Naive thymus-derived CD4-positive, alpha-beta T cell (primary cell): ENCODE measurements around the gene DGCR6. TPM values are rescaled to one million over a fixed set of nuclear protein-coding genes. Genes with fewer than 3 reads are reported as not detected.
A peak's percentile ranks its signal among the peaks of the same experiment; 100 is the strongest.
"Not testable (repeated sequence)": the region's sequence is repeated elsewhere in the genome, so short reads cannot be mapped to it uniquely, and the experiment has no call there.

ENCODE experiments used
- ATAC-seq: fragments of 150-1000 bp; cut with Tn5 transposase; 2 replicates; pipeline ENCODE4 v1.10.0; 2021; ENCODE audit warnings: mild to moderate bottlenecking, moderate library complexity
- CTCF ChIA-PET: fragments of 350-600 bp; sonication (Branson Sonifier 250); formaldehyde crosslinking; loops from one replicate; lab custom pipeline; 2021; ENCODE audit warnings: antibody characterized with exemption; lab: Charles Lee
- POLR2A ChIA-PET: fragments of 350-600 bp; sonication (Branson Sonifier 250); formaldehyde crosslinking; loops from one replicate; lab custom pipeline; 2021; ENCODE audit warnings: antibody characterized with exemption, inconsistent platforms; lab: Charles Lee
- DNase-seq, 9 donors: peaks; one replicate each; pipeline versions ENCODE4 v3.0.0 to v3.0.0-alpha.2; 2020 to 2022; ENCODE audit warnings: mixed read lengths in 1 of 9
- H3K27ac ChIP-seq: one replicate; pipeline ENCODE4 v1.7.0; 2013; ENCODE audit warnings: mild to moderate bottlenecking, low read depth, low read length, moderate library complexity
- H3K27me3 ChIP-seq, 2 donors: one replicate each; pipeline ENCODE4 v1.7.0; 2013; ENCODE audit warnings: low read length in 2 of 2, mild to moderate bottlenecking in 2 of 2, moderate library complexity in 2 of 2; ENCODE audit not compliant: control insufficient read depth in 2 of 2, insufficient read depth in 2 of 2
- H3K36me3 ChIP-seq, 3 experiments: 1 replicate in 2 of 3; 2 replicates in 1 of 3; pipeline ENCODE4 v1.7.0; 2013; ENCODE audit warnings: low read length in 3 of 3, mild to moderate bottlenecking in 3 of 3, moderate library complexity in 1 of 3; ENCODE audit not compliant: insufficient read depth in 3 of 3, control insufficient read depth in 2 of 3
- H3K4me1 ChIP-seq, 2 donors: one replicate each; pipeline ENCODE4 v1.7.0; 2013; ENCODE audit warnings: low read length in 2 of 2, mild to moderate bottlenecking in 2 of 2, moderate library complexity in 1 of 2; ENCODE audit not compliant: control insufficient read depth in 2 of 2, insufficient read depth in 2 of 2
- H3K4me3 ChIP-seq: 2 replicates; pipeline ENCODE4 v1.7.0; 2013; ENCODE audit warnings: mild to moderate bottlenecking, low read length
- H3K9me3 ChIP-seq, 3 experiments: 1 replicate in 2 of 3; 2 replicates in 1 of 3; pipeline ENCODE4 v1.7.0; 2013; ENCODE audit warnings: low read length in 3 of 3; ENCODE audit not compliant: control insufficient read depth in 2 of 3
- H3K27ac Mint-ChIP-seq, 9 donors: one replicate each; pipeline ENCODE4 v1.8.0; 2020 to 2022; ENCODE audit warnings: mixed read lengths in 9 of 9, mild to moderate bottlenecking in 8 of 9, moderate library complexity in 5 of 9, inconsistent platforms in 2 of 9
- H3K27me3 Mint-ChIP-seq, 5 donors: one replicate each; pipeline ENCODE4 v1.8.0; 2021 to 2022; ENCODE audit warnings: mixed read lengths in 5 of 5, mild to moderate bottlenecking in 1 of 5
- H3K36me3 Mint-ChIP-seq, 5 donors: one replicate each; pipeline ENCODE4 v1.8.0; 2020 to 2022; ENCODE audit warnings: mixed read lengths in 5 of 5, mild to moderate bottlenecking in 3 of 5, inconsistent platforms in 1 of 5
- H3K4me1 Mint-ChIP-seq, 7 donors: one replicate each; pipeline ENCODE4 v1.8.0; 2020 to 2022; ENCODE audit warnings: mixed read lengths in 7 of 7, mild to moderate bottlenecking in 3 of 7, inconsistent platforms in 1 of 7
- H3K4me3 Mint-ChIP-seq, 10 donors: one replicate each; pipeline ENCODE4 v1.8.0; 2020 to 2022; ENCODE audit warnings: mild to moderate bottlenecking in 10 of 10, mixed read lengths in 10 of 10, moderate library complexity in 6 of 10, inconsistent platforms in 2 of 10
- H3K9me3 Mint-ChIP-seq, 11 donors: one replicate each; pipeline ENCODE4 v1.8.0; 2020 to 2022; ENCODE audit warnings: mixed read lengths in 11 of 11, mild to moderate bottlenecking in 4 of 11, inconsistent platforms in 1 of 11, moderate library complexity in 1 of 11
- intact Hi-C, 2 donors: fragments of 100-400 bp; cut with micrococcal nuclease; formaldehyde crosslinking; loops; one replicate each; pipeline ENCODE4 v1.15.1; 2023
- polyA plus RNA-seq, 2 donors: library from polyadenylated mRNA; unstranded; fragments of 300-500 nt; fragmentation: Illumina TruSeq; gene quantifications; one replicate each; pipeline ENCODE4 v1.2.3, GENCODE V29; 2021
- total RNA-seq, 6 experiments: library from RNA in 5 of 6; stranded (reverse) in 5 of 6; gene quantifications; 1 replicate in 5 of 6; 2 replicates in 1 of 6; pipeline ENCODE4 v1.2.3 and lab custom pipeline; 2021 to 2026

DGCR6 gene
- total and polyA plus RNA-seq, 7 experiments from 2014 or later, result 0.37 to 16.2 (median 6.0) TPM

- Histone ChIP-seq H3K9me3 (no peaks in the 10 kb centered on the region), H3K27me3 (no peaks in the 10 kb centered on the region), H3K4me1 (no peaks in the 10 kb centered on the region), H3K4me3 (no peak overlapping the region), H3K36me3 (no peaks in the 10 kb centered on the region), H3K27ac (no peak overlapping the region)
- ChIA-PET CTCF (no interaction called here), POLR2A (no interaction called here)
- Mint-ChIP-seq H3K27me3 (peaks cover 0 to 5% (median 0%) of the 10 kb centered on the region in 5 donors), H3K4me1 (peaks cover 0 to 3% (median 0%) of the 10 kb centered on the region in 7 donors), H3K9me3 (no peaks in the 10 kb centered on the region), H3K4me3 (no peak overlapping the region), H3K27ac (no peak overlapping the region), H3K36me3 (no peaks in the 10 kb centered on the region)
- no peak for DNase-seq
- ATAC-seq, result no peak
- intact Hi-C loops, result loop anchor here in 1 of 2 donors (10.0 kb wide), 1 partner anchor 519 kb away; the partner anchor contains the start of genes CDC45 and UFD1
Measured at GRCh38 chr22:18955696-18956095, 49.6 kb downstream of the DGCR6 start.

DNA sequence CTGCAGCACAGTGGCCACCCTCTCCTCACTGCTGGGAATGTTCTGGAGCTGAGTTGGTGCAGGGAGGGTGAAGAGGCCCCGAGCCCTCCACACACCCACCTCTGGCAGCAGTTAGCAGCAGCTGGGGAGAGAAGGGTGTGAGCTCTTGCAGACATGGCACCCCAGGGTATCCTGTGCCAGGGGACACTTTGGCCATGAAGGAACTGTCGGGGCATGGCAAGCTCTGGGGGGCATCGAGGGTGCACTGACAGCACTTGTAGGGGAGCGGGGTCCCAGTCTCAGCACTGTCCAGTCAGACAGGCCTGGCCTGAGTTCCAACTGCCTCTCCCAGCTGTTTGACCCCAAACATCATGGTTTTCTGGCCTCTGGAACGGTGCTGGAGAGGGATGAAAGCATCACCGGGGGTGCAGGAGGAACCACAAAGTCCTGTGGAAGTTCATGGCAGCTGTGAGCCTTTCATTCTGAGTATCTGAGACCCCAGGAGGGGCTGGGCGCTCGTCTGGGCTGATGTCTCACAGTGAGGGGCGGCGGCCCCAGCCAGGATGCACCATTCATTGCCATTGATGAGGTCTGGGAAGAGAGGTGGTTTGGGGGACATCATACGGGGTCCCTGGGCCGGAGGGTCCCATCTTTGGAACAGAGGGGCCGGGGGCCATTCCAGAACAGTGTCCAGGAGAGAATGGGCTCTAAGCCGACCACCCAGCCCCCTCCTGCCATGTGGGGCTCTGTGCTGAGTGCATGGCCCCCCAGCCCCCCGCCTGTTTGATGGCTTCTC, 50.2 kb downstream of the DGCR6 start:
- ATAC-seq, H3K27ac ChIP-seq, H3K4me1 Mint-ChIP-seq, H3K9me3 Mint-ChIP-seq, H3K36me3 ChIP-seq, H3K4me3 ChIP-seq, H3K27me3 Mint-ChIP-seq, H3K4me3 Mint-ChIP-seq, H3K27ac Mint-ChIP-seq, POLR2A ChIA-PET, H3K9me3 ChIP-seq, H3K4me1 ChIP-seq, H3K27me3 ChIP-seq, H3K36me3 Mint-ChIP-seq: not testable (repeated sequence)
- intact Hi-C loops, result loop anchor here in 1 of 2 donors (10.0 kb wide), 1 partner anchor 518 kb away; the partner anchor contains the start of genes CDC45 and UFD1
- CTCF ChIA-PET, result interaction anchor here (0.6 kb wide), 1 partner anchor 23 kb away, joined by 3 read pairs; no protein-coding TSS in a partner anchor
- peak in 1 of 9 donors; percentile 8 for DNase-seq

DNA sequence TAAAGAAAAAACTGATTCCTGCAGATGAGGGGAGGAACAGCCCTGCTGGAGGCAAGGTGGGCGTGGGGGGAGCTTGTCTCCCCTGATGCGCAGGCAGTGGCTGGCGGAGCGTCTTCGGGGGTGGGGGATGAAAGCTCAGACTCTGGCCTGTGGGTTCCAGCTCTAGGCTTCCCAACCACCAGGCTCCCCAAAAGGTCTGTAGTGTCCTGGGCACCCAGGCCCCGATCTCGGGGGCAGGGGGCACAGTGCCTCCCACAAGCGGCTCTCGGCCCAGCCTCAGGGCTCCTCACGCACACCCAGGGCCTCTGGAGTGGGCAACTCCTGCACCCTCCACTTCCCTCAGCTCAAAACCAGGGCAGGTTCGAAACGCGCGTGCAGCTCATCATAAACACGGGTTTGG, 50.8 kb downstream of the DGCR6 start:
- DNase-seq, H3K27ac ChIP-seq, POLR2A ChIA-PET, H3K9me3 ChIP-seq, H3K36me3 ChIP-seq, H3K27me3 ChIP-seq, H3K36me3 Mint-ChIP-seq, H3K4me3 Mint-ChIP-seq, H3K27me3 Mint-ChIP-seq, H3K27ac Mint-ChIP-seq, H3K4me3 ChIP-seq, H3K9me3 Mint-ChIP-seq, ATAC-seq, H3K4me1 Mint-ChIP-seq, H3K4me1 ChIP-seq: not testable (repeated sequence)
- intact Hi-C loops, result loop anchor here in 1 of 2 donors (10.0 kb wide), 1 partner anchor 518 kb away; the partner anchor contains the start of genes CDC45 and UFD1
- CTCF ChIA-PET, result interaction anchor here (0.6 kb wide), 1 partner anchor 24 kb away, joined by 3 read pairs; no protein-coding TSS in a partner anchor

GRCh38 chr22:18957621-18958320, 51.7 kb downstream of the DGCR6 start:
- H3K27ac ChIP-seq, H3K9me3 Mint-ChIP-seq, H3K4me3 ChIP-seq, H3K4me1 Mint-ChIP-seq, ATAC-seq, DNase-seq, POLR2A ChIA-PET, H3K36me3 Mint-ChIP-seq, H3K4me1 ChIP-seq, H3K27me3 ChIP-seq, H3K27ac Mint-ChIP-seq, H3K9me3 ChIP-seq, H3K27me3 Mint-ChIP-seq, H3K36me3 ChIP-seq, H3K4me3 Mint-ChIP-seq, CTCF ChIA-PET: not testable (repeated sequence)
- intact Hi-C loops, result loop anchor here in 1 of 2 donors (10.0 kb wide), 1 partner anchor 517 kb away; the partner anchor contains the start of genes CDC45 and UFD1

- CTCF ChIA-PET, H3K4me1 Mint-ChIP-seq, H3K9me3 Mint-ChIP-seq, H3K27me3 Mint-ChIP-seq, DNase-seq, ATAC-seq, H3K27me3 ChIP-seq, H3K4me3 Mint-ChIP-seq, H3K36me3 Mint-ChIP-seq, H3K9me3 ChIP-seq, H3K27ac ChIP-seq, H3K4me3 ChIP-seq, POLR2A ChIA-PET, H3K27ac Mint-ChIP-seq, H3K36me3 ChIP-seq, H3K4me1 ChIP-seq: not testable (repeated sequence)
- intact Hi-C loops, result loop anchor here in 1 of 2 donors (10.0 kb wide), 1 partner anchor 516 kb away; the partner anchor contains the start of genes CDC45 and UFD1
Measured at GRCh38 chr22:18958321-18958705, 52.2 kb downstream of the DGCR6 start.

GRCh38 chr22:18958738-18959137, 52.6 kb downstream of the DGCR6 start:
- H3K4me3 ChIP-seq, H3K27ac Mint-ChIP-seq, DNase-seq, H3K9me3 ChIP-seq, H3K36me3 ChIP-seq, CTCF ChIA-PET, H3K27ac ChIP-seq, H3K4me1 Mint-ChIP-seq, H3K36me3 Mint-ChIP-seq, POLR2A ChIA-PET, H3K27me3 Mint-ChIP-seq, H3K27me3 ChIP-seq, H3K4me3 Mint-ChIP-seq, H3K4me1 ChIP-seq, ATAC-seq, H3K9me3 Mint-ChIP-seq: not testable (repeated sequence)
- intact Hi-C loops, result loop anchor here in 1 of 2 donors (10.0 kb wide), 1 partner anchor 516 kb away; the partner anchor contains the start of genes CDC45 and UFD1
